HepG2 (cell line): ENCODE data around the gene POLR3GL. TPM values are rescaled to one million over a fixed set of nuclear protein-coding genes. Genes with fewer than 3 reads are reported as not detected.

Experiments used
- ATAD3A ChIP-seq: sonication (generic); formaldehyde crosslinking; IDR thresholded peaks from 2 replicates; pipeline ENCODE4 v1.4.0; 2020; ENCODE audit warnings: missing genetic modification reagents
- CBX1 ChIP-seq: IDR thresholded peaks from one replicate; pipeline ENCODE4 v1.6.1; 2016; ENCODE audit warnings: antibody characterized with exemption, low read depth
- DMTF1 ChIP-seq: sonication (generic); formaldehyde crosslinking; IDR thresholded peaks from 2 replicates; pipeline ENCODE4 v1.4.0; 2020; ENCODE audit warnings: mild to moderate bottlenecking, missing genetic modification reagents
- FOXA1 ChIP-seq, 2 experiments: fragments of 450-650 bp in 1 of 2; sonication (generic) in 1 of 2; formaldehyde crosslinking in 1 of 2; IDR thresholded peaks; 2 replicates each; pipeline versions ENCODE4 v1.4.0 to v1.6.1; 2016 to 2020; ENCODE audit warnings: missing genetic modification reagents in 1 of 2
- HCFC1 ChIP-seq: fragments of 150-350 bp; IDR thresholded peaks from 2 replicates; pipeline ENCODE4 v1.6.1; 2014; ENCODE audit warnings: low read depth, low read length
- JDP2 ChIP-seq: sonication (generic); formaldehyde crosslinking; IDR thresholded peaks from 2 replicates; pipeline ENCODE4 v1.8.1; 2022; ENCODE audit warnings: missing genetic modification reagents, borderline replicate concordance
- MAFF ChIP-seq: IDR thresholded peaks from 2 replicates; pipeline ENCODE4 v1.6.1; 2011; ENCODE audit warnings: low read depth, low read length, improper control_type of control experiment
- NFIC ChIP-seq: IDR thresholded peaks from 2 replicates; pipeline ENCODE4 v1.6.1; 2012; ENCODE audit warnings: mild to moderate bottlenecking, low read length, inconsistent platforms
- SETDB1 ChIP-seq: sonication (generic); formaldehyde crosslinking; IDR thresholded peaks from 2 replicates; pipeline ENCODE4 v1.5.1; 2020; ENCODE audit warnings: missing genetic modification reagents, mild to moderate bottlenecking, borderline replicate concordance
- TBX2 ChIP-seq: sonication (generic); formaldehyde crosslinking; IDR thresholded peaks from 2 replicates; pipeline ENCODE4 v1.5.0; 2020; ENCODE audit warnings: missing genetic modification reagents, mild to moderate bottlenecking, borderline replicate concordance
- THRA ChIP-seq: sonication (generic); formaldehyde crosslinking; IDR thresholded peaks from 2 replicates; pipeline ENCODE4 v1.4.0; 2020; ENCODE audit warnings: missing genetic modification reagents, borderline replicate concordance
- XRCC5 ChIP-seq: fragments of 200-400 bp; formaldehyde crosslinking; optimal IDR thresholded peaks from 2 replicates; pipeline ENCODE3; 2017; ENCODE audit warnings: mild to moderate bottlenecking, low read length
- ZNF207 ChIP-seq: fragments of 450-650 bp; IDR thresholded peaks from 2 replicates; pipeline ENCODE4 v1.6.1; 2016; ENCODE audit warnings: antibody characterized with exemption, borderline replicate concordance
- ZNF280B ChIP-seq: sonication (generic); formaldehyde crosslinking; IDR thresholded peaks from 2 replicates; pipeline ENCODE4 v1.5.0; 2020; ENCODE audit warnings: missing genetic modification reagents, mild to moderate bottlenecking, borderline replicate concordance
- ZNF335 ChIP-seq: sonication (generic); formaldehyde crosslinking; IDR thresholded peaks from 2 replicates; pipeline ENCODE4 v1.4.0; 2020; ENCODE audit warnings: missing genetic modification reagents
- ZNF441 ChIP-seq: sonication (generic); formaldehyde crosslinking; IDR thresholded peaks from 2 replicates; pipeline ENCODE4 v1.7.0; 2021; ENCODE audit warnings: missing genetic modification reagents, borderline replicate concordance
- ZNF569 ChIP-seq: sonication (generic); formaldehyde crosslinking; IDR thresholded peaks from 2 replicates; pipeline ENCODE4 v1.5.0; 2020; ENCODE audit warnings: mild to moderate bottlenecking, missing genetic modification reagents, moderate library complexity, borderline replicate concordance
- ZNF589 ChIP-seq: sonication (generic); formaldehyde crosslinking; conservative IDR thresholded peaks from 2 replicates; pipeline ENCODE4 v1.8.0; 2022; ENCODE audit warnings: mild to moderate bottlenecking, moderate library complexity, missing genetic modification reagents
- ZNF780A ChIP-seq: sonication (generic); formaldehyde crosslinking; IDR thresholded peaks from 2 replicates; pipeline ENCODE4 v1.8.0; 2022; ENCODE audit warnings: mild to moderate bottlenecking, missing genetic modification reagents, moderate library complexity
- ZUFSP ChIP-seq: sonication (generic); formaldehyde crosslinking; IDR thresholded peaks from 2 replicates; pipeline ENCODE4 v1.9.0; 2021; ENCODE audit warnings: missing genetic modification reagents, mild to moderate bottlenecking, borderline replicate concordance
- polyA plus RNA-seq, 8 experiments: library from polyadenylated mRNA; depleted of rRNA in 3 of 8; stranded (reverse) in 7 of 8; unstranded in 1 of 8; fragments of >200 nt; fragmentation: Illumina TruSeq in 4 of 8; extraction: Trizol in 4 of 8; gene quantifications; 2 replicates each; pipeline versions ENCODE4 v1.2.1 to v1.2.3, GENCODE V29; 2011 to 2016; ENCODE audit warnings: low read depth in 4 of 8, missing spikeins in 1 of 8, mixed read lengths in 1 of 8; ENCODE audit not compliant: insufficient read depth in 1 of 8
- total RNA-seq, 5 experiments: library from RNA; depleted of rRNA; stranded (reverse); fragments of >200 nt; fragmentation: Illumina TruSeq; extraction: Trizol; gene quantifications; 2 replicates each; pipeline ENCODE4 v1.2.3, GENCODE V29; 2016; ENCODE audit warnings: low read depth in 1 of 5
- TF ChIP-seq, protein P1 (sequence below): sonication (generic); formaldehyde crosslinking; IDR thresholded peaks from 2 replicates; pipeline ENCODE4 v1.4.0; 2020; ENCODE audit warnings: missing genetic modification reagents

Gene POLR3GL
- total and polyA plus RNA-seq, 2 of the 13 experiments (the other 11 are each of a cell fraction or from before 2014, with no cell fraction given): 11.5 to 12.4 TPM

DNA sequence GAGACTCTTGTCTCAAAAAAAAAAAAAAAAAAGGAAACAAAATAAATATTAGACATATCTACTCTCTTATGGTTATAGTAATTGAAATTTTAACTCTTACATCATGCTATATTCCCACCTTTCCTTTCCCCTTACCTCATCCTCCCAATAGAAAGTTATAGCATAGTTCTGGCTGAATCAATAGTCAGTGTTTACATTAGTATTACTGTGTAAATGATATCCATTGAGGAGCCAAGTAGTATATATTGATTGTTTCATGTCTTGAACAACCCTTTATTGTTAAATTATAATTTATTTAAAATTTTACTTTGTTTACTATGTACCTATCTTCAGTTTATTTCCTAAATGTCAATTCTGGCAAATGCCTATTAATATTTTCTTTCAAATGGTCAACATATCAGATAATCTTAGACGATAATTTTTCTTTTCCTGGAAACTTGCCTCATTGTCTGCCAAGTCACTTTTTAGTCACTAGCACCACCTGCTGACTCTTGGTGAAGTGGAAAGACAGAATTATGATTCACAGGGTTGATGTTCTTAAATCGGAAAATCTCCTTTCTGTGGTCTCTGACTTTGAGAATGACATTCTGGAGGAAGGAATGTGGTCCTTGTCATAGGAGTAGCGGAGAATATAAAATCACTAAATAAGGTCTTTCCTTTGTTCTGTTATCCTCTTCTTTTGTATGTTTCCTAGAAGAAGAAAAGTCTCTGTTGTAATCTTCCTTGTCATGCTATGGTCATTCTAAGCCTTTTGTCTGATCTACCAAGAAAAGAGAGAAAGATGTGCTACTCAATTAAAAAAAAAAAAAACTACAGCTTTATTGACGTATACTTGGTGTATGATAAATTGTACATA, 48.4 kb downstream of the POLR3GL start (continued):
- no peak for TF ChIP-seq JDP2 (CRISPR knock-in tag)
- TF ChIP-seq, protein P1, sequence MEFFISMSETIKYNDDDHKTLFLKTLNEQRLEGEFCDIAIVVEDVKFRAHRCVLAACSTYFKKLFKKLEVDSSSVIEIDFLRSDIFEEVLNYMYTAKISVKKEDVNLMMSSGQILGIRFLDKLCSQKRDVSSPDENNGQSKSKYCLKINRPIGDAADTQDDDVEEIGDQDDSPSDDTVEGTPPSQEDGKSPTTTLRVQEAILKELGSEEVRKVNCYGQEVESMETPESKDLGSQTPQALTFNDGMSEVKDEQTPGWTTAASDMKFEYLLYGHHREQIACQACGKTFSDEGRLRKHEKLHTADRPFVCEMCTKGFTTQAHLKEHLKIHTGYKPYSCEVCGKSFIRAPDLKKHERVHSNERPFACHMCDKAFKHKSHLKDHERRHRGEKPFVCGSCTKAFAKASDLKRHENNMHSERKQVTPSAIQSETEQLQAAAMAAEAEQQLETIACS (CRISPR knock-in tag): no peak
- no peak for TF ChIP-seq ZNF335 (CRISPR knock-in tag)
- no peak for TF ChIP-seq MAFF
- TF ChIP-seq TBX2 (CRISPR knock-in tag): no peak
- no peak for TF ChIP-seq ATAD3A (CRISPR knock-in tag)
- no peak for TF ChIP-seq HCFC1
- TF ChIP-seq XRCC5: no peak
- no peak for TF ChIP-seq ZNF569 (CRISPR knock-in tag)
- TF ChIP-seq DMTF1 (CRISPR knock-in tag): no peak
- no peak for TF ChIP-seq ZUFSP
- 0 out of 2 replicates have a peak, but pooled peaks have one; percentile 30 for TF ChIP-seq NFIC
- TF ChIP-seq ZNF441 (CRISPR knock-in tag): no peak
- no peak for TF ChIP-seq THRA (CRISPR knock-in tag)
- no peak for TF ChIP-seq ZNF780A (CRISPR knock-in tag)
- no peak for TF ChIP-seq CBX1
- no peak for TF ChIP-seq SETDB1
- peak; percentile 60; the same call in 1 of the 2 replicates for TF ChIP-seq FOXA1 (IDR thresholded peaks at IDR 0.05)
- peak; percentile 41; the same call in 1 of the 2 replicates for TF ChIP-seq FOXA1 (CRISPR knock-in tag; IDR thresholded peaks at IDR 0.05)
- no peak for TF ChIP-seq ZNF589 (CRISPR knock-in tag)
- no peak for TF ChIP-seq ZNF207
- TF ChIP-seq ZNF280B (CRISPR knock-in tag): no peak
